ENCODE results near the gene BUB1. TPM values are rescaled to one million over a fixed set of nuclear protein-coding genes. Genes with fewer than 3 reads are reported as not detected.

Gene BUB1
- total RNA-seq, 1 experiment from 2014 or later, result 80.2 TPM

DNA sequence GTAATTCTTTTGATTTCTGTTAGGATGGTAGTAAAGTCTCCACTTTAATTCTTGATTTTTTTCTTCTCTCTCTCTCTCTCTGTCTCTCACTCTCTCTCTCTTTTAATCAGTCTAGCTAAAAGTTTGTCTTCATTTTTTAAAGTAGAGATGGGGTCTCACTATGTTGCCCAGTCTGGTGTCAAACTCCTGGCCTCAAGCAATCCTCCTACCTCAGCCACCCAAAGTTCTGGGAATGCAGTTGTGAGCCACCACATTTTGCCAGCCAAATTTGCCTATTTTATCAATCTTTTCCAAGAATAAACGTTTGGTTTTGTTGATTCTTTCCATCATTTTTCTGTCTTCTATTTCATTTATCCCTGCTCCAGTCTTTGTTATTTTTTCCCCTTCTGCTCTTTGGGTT, 30.6 kb upstream of the BUB1 start:
- no peaks in the 10 kb centered on the region for H3K9me2 ChIP-seq (ENCODE audit: insufficient read depth)
- no peaks in the 10 kb centered on the region for H3K79me2 ChIP-seq (ENCODE audit: insufficient read depth, low read length)
- peaks cover 24% of the 10 kb centered on the region for H3K27me3 ChIP-seq (ENCODE audit: insufficient read depth, low read length)
- H2AFZ ChIP-seq (ENCODE audit: low read depth, low read length, poor library complexity, severe bottlenecking), result no peak overlapping the region
- no peaks in the 10 kb centered on the region for H3K9me3 ChIP-seq (ENCODE audit: control insufficient read depth in 1 of 2, insufficient read depth in 1 of 2, low read depth in 1 of 2, low read length in 2 of 2)
- TF ChIP-seq SRF (IDR thresholded peaks at IDR 0.05; ENCODE audit: low read depth) (no peak), YY1 (IDR thresholded peaks at IDR 0.05; ENCODE audit: extremely low read depth, insufficient replicate concordance, low read depth, low read length) (no peak), CEBPB (IDR thresholded peaks at IDR 0.05; ENCODE audit: low read depth) (no peak), EZH2 (IDR thresholded peaks at IDR 0.05) (no peak), POLR2A (IDR thresholded peaks at IDR 0.05; ENCODE audit: borderline replicate concordance, extremely low read depth, insufficient read depth, insufficient read length) (no peak), EZH2phosphoT487 (IDR thresholded peaks at IDR 0.05; ENCODE audit: borderline replicate concordance) (no peak), JUND (IDR thresholded peaks at IDR 0.05) (no peak), ZFX (IDR thresholded peaks at IDR 0.05) (no peak), RAD21 (IDR thresholded peaks at IDR 0.05; ENCODE audit: low read depth) (no peak), CBX3 (IDR thresholded peaks at IDR 0.05; ENCODE audit: low read depth) (no peak), SIN3A (IDR thresholded peaks at IDR 0.05; ENCODE audit: low read depth) (no peak), EGR1 (IDR thresholded peaks at IDR 0.05; ENCODE audit: low read depth) (no peak), SP1 (IDR thresholded peaks at IDR 0.05; ENCODE audit: low read depth) (no peak), POLR2AphosphoS5 (IDR thresholded peaks at IDR 0.05; ENCODE audit: low read depth, low read length) (no peak), FOSL1 (IDR thresholded peaks at IDR 0.05; ENCODE audit: low read depth) (no peak)
- TF ChIP-seq, protein P1, sequence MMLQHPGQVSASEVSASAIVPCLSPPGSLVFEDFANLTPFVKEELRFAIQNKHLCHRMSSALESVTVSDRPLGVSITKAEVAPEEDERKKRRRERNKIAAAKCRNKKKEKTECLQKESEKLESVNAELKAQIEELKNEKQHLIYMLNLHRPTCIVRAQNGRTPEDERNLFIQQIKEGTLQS (IDR thresholded peaks at IDR 0.05), result no peak
- TF ChIP-seq, protein P2, sequence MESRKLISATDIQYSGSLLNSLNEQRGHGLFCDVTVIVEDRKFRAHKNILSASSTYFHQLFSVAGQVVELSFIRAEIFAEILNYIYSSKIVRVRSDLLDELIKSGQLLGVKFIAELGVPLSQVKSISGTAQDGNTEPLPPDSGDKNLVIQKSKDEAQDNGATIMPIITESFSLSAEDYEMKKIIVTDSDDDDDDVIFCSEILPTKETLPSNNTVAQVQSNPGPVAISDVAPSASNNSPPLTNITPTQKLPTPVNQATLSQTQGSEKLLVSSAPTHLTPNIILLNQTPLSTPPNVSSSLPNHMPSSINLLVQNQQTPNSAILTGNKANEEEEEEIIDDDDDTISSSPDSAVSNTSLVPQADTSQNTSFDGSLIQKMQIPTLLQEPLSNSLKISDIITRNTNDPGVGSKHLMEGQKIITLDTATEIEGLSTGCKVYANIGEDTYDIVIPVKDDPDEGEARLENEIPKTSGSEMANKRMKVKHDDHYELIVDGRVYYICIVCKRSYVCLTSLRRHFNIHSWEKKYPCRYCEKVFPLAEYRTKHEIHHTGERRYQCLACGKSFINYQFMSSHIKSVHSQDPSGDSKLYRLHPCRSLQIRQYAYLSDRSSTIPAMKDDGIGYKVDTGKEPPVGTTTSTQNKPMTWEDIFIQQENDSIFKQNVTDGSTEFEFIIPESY (IDR thresholded peaks at IDR 0.05; ENCODE audit: extremely low read depth, insufficient replicate concordance, low read length), result no peak
- POLR2A ChIA-PET, result no interaction called here
- DNase-seq (ENCODE audit: low read depth, low spot score) (no peak), ATAC-seq (no peak)
- no TSS peak for BruUV-seq (replicated peaks)
- H3K27ac ChIP-seq (ENCODE audit: low read depth, low read length), result no peak overlapping the region
- intact Hi-C loops (cut with micrococcal nuclease), result no loop called here
- no peaks in the 10 kb centered on the region for H3K36me3 ChIP-seq (ENCODE audit: control insufficient read depth in 1 of 2, insufficient read depth in 2 of 2, low read length in 2 of 2)
- H3K4me2 ChIP-seq (ENCODE audit: low read length), result no peak overlapping the region
- H4K20me1 ChIP-seq (ENCODE audit: insufficient read depth), result no peaks in the 10 kb centered on the region
- H3K4me3 ChIP-seq (replicated peaks in 1 of 2; ENCODE audit: low read depth in 1 of 2, low read length in 2 of 2), result no peak overlapping the region
- CTCF ChIA-PET, result no interaction called here
- RAD21 ChIA-PET (ENCODE audit: low non-redundant PET in 1 of 2, low total read pairs in 2 of 2, uncharacterized antibody in 2 of 2, unreplicated experiment in 2 of 2), result no interaction called here
- H3K4me1 ChIP-seq (ENCODE audit: control insufficient read depth in 1 of 2, insufficient read depth in 2 of 2, low read length in 2 of 2), result peaks cover 0 to 4% of the 10 kb centered on the region in 2 experiments; a peak in 2 of 4 replicates
- no peak overlapping the region for H3K9ac ChIP-seq (ENCODE audit: low read length)
